GM19324 (cell line): ENCODE data around the gene IRF2BP2.

Source experiments
- ATAC-seq: cut with Tn5 transposase; IDR thresholded peaks from one replicate; pipeline ENCODE4 v1.9.1; 2021; ENCODE audit warnings: mild to moderate bottlenecking, moderate library complexity; ENCODE audit not compliant: unreplicated experiment, low FRiP score

The IRF2BP2 gene

DNA sequence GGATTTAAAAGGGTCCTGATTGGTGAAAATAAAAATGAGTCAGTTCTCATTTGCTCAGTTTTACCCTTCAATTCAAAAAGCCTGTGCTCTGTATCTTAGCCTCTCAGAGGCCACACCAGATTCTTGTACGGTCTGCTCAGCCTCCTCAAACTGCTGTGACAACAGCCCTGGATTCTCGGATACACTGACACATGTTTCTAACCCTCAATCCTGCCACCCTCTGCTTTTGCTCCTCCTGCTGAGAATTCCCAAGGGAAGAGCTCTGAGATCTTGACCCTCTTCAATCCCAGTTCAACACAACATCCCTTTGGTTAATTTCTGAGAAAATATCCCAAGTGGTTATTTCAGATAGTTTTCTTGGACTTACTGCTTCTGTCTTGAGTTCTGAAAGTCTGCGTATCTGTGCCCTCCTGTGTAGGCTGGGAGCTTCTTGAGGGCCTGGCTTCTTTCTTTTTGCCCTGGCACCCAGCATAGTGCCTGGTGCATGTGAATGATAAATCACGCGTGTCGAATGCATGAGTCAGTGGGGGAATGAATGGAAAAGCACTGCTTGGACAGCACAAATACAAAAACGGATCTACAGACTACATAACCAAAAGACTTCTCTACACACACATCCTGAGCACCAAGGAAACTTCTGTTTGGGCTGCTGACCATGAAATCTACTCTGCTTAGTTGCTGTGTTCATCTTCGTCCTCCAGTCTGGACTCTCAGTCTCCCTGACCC, 24.5 kb downstream of the IRF2BP2 start:
- ATAC-seq = no peak

DNA sequence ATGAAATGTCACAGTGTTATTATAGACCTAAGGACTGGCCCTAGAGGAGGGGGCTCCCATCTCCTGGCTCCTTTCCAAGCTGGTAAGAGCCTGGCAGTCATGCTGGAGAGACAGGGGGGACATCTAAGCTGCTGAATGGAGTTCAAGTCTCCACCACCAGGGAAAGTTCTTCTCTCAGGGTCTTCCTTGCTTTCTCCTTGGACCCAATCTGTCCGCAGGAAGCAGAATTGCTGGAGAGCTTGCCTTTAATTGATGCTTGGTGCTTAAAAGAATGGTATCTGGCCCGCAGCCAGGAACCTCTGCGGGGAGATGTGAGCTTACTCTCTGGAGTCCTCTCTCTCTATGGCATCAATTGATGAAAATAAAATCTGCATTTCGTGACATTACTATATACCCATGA, 25.1 kb downstream of the IRF2BP2 start:
- ATAC-seq = no peak

DNA sequence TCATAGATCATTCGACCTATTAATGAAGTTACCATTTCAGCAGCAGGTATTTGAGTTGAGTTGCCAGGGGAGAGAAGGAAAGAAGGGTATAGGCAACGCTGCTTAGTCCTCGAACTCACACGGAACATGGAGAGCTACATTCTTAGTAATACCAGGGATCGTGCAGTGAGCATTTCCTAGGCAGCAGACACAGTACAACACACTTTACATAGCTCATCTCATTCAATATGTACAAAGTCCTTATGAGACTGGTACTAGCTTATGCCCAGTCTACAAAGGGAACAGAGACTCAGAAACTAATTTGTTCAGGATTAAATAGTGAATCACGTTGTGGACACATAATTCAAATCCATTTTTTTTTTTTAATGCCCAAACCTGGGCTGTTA, 25.6 kb downstream of the IRF2BP2 start:
- ATAC-seq = no peak

DNA sequence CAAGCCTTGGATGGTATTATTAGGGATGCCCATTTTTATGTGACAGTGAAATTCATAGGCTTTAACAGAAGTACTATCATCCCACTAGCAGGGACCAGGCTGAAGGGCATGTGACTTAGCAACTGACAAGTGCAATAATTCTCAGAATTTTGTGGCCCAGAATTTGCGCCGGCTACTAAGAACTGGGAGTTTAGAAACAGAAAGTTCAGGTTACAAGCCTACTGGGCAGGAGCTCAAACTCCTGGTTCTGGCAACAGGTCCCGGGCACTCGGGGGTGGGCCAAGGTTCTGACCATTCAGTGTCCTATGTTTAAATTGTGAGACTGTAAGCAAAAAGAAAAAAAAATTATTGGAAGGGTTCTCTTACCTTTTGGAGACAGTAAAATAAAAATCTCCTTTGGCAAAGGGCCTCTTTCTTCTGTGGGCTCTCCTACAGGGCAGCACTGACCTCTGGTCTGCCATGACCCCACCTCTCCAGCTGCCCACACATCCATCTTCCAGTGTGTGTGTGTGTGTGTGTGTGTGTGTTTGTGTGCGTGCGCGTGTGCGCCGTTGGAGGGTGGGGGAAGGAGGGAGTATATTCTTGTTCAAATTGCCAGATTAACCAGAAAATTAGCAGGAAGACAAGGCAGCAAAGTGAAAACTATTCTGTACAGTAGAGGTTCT, 26.1 kb downstream of the IRF2BP2 start:
- ATAC-seq = no peak

DNA sequence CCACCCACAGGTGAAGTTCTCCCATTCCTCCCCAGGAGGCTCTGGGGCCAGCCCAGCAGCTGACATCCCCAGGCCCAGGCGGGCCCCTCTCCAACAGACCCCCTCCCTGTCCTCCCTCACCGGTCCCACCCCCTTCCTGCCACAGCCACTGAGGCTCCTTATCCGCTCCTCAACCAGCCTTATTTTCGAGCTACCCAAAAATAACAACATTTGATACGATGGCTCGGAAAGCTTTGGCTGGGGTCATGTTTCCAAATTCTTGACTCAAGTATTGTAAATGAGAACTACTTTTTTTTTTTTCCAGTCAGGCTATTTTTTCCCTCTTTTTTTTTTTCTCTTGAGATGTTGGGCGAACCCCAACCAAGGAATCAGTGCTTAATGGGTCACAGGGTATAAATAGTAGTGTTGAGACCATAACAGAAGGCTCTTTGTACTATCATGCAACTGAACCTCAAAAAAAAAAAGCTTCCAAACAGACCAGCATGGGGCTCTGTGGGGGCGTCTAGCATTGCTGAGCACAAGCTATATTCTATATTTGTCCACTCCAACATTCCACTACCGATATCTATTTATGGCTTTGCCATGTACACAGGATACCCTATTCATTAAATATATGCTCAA, 27.2 kb downstream of the IRF2BP2 start:
- ATAC-seq = no peak

DNA sequence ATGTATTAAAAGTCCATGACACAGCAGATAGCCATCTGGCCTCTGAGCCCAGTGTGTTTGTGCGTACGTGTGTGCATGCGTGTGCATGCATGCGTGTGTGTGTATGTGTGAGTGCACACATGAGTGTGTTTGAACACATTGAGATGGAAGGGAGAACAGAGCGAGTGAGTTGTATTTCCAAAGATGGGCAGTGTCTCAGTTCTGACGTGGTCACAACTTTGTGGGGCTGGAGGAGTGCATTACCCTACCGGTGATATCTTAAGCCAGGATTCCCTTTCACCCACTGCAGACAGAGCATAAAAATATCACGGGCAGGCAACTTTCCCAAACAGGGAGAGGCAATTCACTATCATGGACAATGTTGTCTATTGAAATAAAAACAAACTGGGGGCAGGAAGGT, 27.8 kb downstream of the IRF2BP2 start:
- no peak for ATAC-seq

DNA sequence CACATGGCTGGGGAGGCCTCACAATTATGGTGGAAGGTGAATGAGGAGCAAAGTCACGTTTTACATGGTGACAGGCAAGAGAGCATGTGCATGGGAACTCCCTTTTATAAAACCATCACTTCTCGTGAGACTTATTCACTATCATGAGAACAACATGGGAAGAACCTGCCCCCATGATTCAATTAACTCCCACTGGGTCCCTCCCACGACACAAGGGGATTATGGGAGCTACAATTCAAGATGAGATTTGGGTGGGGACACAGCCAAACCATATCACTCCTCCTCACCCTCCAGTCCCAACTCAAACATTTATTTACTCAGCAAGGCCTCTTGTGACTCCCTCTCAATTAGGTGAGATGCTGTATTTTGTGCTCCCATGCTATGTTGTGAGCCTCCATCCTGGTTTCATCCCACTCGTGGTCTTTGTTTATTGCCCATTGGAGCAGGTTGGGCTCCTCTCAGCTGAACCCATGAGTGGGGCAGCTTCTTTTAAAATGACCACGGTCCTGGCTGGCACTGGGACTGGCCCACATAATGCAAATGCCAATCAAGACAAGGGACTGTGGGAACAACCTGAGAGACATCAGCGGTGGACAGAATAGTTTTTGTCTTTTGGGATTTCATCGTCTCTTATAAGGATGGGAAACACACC, 28.8 kb downstream of the IRF2BP2 start:
- ATAC-seq = no peak

DNA sequence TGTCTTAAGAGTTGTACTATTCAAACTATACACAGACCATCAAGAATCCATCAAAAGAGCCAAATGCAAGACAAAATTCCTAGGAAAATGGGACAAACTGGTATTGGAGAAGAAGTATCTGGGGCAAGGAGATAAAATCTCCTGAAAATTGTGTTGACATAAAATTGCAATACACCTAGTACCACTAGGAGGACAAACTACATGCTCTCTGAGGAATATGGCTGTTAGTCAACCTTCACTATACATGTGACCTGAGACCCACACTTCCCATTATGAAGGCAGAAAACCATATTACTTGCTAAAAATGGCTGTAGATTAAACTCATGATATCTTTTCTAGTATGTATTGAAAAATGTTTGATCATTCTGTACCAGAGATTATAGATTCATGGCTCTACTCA, 30.0 kb downstream of the IRF2BP2 start:
- no peak for ATAC-seq

DNA sequence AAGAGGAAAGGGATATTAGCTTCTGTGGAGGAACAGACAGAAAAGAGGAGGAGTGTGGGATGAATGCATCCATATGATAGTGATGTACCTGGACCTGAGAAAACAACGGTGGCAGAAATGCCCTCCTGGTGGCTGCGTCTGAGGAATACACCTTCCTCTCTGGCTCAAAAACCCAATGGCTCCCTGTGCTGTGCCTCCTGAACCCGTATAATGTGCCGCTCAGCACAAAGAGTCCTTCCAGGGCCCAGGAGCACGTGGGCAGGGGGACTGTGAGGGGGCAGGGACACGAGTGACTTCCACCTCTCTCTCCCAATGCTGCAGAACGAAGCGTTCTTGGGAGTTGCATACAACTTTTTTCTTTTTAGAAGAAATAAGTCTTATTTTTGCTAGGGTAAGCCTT, 31.2 kb downstream of the IRF2BP2 start:
- ATAC-seq = no peak

DNA sequence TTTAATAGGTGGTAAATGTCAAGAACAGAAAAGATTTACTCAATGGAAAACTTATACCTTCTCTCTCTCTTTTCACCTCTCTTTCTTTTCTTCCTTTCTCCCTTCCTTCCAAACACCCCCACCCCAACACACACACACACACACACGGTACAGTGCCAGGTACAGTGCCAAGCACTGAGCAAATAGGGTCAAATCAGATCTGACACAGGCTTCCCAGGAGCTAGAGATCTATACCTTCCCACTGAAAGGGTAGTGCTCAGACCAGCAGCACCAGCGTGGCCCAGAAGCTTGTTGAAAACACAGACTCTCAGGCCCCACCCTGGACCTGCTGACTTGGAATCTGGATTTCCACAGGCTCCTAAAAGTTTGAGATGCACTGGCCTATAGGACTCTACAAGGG, 31.9 kb downstream of the IRF2BP2 start:
- ATAC-seq = no peak

DNA sequence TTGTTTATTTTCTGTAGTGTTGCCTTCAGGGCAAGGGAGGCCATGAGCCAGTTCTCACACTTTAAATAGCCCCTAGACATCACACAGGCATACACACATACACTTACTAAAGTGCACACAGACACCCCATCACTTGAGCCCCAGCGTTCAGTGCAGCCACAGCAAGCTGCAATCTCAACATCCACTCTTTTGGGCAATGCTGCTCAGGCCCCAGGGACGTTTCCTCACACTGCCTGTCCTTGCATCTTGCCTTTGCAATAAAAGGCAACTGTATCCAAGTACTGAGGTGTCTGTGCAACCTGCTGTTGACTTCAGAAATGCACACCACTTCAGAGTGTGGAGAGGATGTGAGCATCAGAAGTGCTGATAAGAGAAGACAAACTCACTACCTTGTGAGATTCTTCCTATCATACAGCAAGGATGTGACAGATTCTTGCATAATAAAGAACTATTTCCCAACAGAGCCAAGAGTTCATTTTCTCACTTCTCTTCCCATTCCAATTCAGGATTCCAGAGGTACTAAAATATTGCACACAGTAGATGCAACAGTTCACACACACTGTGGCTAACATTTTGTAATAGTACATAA, 36.2 kb downstream of the IRF2BP2 start:
- ATAC-seq = no peak

DNA sequence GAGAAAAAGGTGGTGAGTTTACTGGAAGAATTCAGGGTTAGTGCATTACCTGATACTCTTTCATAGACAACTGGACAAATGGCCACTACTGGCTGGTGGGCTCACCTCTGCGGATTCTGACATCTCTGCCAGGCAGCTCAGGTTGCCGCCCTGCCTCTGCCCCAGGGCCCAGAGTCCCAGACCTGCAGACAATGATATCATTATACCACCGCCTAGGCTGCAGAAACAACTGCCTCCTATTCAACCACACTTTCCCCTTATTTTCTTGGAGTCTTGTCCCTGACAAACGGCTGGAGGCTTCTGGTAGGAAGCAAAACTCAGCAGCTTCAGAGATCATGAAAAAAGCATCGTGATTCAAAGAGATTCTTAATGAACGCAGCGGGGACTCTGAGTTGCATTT, 37.0 kb downstream of the IRF2BP2 start:
- no peak for ATAC-seq

DNA sequence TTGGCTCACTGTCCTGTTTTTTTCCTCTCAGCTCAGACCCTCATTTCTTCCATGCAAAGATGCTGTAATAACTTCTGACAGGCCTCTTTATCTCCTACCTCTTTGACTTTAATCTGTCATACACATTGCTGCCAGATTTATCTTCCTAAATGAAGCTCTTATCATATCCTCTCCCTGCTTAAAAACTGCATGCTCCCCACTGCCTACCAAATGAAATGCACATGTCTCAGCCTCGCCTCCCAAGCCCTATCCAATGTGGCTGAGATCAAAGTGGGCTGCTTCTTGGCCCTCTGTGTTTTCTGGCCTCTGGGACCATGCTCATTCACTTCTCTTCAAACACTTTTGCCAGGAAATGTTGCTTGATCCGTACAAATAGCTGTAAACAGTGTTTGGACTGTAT, 38.3 kb downstream of the IRF2BP2 start:
- ATAC-seq = no peak

DNA sequence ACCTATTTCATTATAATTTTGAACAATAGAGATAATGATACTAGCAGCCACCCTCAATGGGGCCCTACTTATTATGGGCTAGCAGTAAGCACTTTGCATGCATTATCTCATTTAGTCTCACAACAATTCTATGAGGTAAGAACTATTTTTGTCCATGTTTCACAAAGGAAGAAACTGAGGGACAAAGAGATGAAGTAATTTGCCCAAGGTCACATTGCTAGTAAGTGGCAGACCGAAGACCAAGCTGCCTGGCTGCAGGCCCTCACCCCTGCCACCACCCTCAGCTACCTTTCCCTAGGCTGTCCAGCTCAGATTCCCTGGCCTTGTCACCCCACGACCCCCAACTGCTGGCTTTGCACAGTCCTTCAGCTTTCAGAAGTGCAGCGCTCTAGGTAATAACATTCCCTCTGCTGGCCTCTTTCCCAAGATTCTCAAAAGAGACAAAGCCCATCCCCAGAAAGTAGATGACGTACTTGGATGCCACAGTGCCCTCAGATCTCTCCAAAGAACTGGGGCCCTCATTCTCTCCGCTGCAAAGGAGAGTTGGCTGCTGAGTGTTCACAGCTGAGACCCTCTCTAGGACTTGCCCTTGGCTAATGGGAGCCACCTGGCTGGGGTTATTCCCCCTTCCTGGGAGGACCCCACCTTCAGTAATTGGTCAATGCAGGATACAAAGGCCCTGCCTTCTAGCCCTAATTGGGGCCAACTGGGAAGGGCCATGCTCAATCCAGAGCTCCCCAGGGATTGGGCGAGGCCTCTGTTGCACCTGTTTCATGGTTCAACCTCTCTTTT, 39.5 kb downstream of the IRF2BP2 start:
- no peak for ATAC-seq

DNA sequence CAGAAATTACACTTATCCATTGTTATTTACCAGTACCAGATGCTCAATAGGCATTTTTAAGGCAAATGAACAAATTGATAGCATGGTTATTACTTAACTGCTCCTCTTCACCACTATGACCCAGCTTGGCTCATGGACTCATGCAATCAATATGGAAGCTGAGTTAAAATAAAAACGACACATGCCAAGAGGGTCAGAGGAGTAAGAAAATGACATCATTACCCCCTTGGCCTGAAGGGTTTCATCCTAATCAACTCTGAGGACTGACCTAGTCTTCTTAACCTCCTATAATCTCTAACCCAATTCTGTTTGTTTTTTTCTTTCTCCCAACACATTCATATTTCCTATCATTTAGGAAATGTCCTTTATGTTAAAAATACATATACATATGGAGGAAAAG, 41.6 kb downstream of the IRF2BP2 start:
- no peak for ATAC-seq

DNA sequence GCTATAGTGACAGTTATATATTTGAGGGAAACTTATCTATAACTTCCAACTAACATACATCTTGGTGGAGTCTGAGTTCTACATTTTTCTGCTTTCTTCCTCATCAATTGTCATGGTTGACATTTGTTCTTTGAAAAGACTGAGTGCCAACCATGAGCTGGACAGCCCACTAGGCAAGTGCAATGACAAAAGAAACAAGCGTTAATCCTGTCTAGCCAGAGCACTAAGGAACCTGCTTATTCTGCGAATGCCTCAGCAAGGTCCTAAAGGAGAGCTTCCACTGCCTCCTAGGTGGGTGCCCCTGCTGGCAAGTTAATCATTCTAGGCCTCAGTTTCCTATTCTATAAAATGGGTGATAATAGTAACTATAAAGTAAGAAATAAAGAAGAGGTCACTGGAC, 44.8 kb downstream of the IRF2BP2 start:
- no peak for ATAC-seq

DNA sequence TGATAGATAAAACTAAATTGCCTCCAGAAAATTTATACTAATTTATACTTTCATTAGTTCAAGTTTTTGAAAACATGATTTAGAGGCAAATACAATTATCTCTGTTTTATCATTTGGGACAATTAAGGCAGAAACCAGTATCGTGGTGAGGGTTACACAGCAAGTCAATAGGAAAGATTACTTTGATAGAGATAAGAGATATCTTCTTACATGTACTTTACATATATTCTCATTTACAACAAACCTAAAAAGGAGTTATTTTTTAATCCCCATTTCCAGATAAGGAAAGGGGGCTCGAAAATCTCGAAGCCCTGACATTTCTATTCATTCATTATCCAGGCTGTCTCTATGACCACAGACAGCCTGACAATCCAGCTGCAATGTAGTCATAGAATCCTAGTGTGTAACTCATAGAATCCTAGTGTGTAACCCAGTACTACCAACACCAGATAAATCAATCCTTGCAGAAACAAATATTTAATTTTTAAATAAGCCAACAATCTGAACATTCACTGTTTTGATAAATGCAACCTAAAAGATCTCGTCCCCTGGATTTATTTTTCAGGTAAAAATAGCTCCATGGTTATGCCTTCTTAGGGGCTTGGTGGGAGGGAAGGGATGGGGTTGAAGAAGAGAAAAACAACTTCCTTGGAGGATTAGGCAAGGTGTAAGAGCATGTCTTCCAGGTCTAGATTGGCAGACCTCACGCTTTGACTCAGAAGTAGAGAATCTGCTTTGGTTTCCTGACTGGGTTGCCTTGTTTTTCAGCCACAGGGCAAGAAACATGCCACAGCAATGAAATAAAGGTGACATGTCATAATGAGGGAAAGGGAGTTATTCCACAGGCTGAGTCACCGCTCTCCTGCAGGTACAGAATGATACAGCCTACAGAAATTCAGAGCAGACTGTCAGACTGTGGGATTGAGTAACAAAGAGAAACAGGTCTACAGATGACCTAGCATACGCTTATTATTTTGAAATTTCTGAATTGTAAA, 45.6 kb downstream of the IRF2BP2 start:
- ATAC-seq = no peak

DNA sequence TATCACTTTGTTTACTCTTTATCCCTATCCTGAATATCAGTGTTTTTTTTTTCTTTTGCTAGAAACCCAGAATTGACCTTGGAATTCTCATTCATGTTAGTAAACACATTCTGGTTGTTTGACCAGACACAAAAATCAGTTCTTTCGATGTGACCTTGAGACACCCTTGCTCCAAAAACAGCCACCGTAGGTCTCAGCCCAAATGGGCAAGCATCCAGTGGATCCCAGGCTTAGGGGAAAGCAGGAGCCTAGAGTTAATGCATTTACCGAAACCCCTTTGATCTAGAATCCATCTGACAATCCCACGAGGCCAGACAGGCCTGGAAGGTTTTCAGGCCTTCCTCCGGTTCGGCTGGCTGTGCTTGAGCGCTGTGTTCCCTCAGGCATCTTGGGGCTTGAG, 47.6 kb downstream of the IRF2BP2 start:
- no peak for ATAC-seq

DNA sequence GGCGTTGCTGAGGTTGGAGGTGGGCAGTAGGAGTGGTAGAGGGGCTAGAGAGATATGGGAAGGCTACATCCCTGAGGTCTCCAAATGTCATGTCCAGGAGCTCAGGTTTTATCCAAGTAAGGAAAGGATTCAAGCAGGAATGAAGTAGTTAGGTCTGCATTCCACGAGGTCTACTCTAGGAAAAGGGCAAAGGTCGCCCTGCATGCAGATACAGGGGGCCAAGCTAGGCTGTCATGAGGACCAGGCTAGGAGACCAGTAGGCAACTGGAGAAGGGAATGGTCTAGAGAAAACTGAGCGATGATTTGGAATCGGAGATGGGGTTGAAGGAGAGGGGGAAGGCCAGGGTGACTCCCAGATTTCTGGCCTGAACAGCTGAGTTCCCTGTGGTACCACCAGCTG, 48.7 kb downstream of the IRF2BP2 start:
- ATAC-seq = no peak
